Left lobe of liver (tissue), 2 donors: Measurements from ENCODE around the gene KRTAP4-12. TPM values are rescaled to one million over a fixed set of nuclear protein-coding genes. Genes with fewer than 3 reads are reported as not detected.
"Not testable (repeated sequence)": the region's sequence is repeated elsewhere in the genome, so short reads cannot be mapped to it uniquely, and the experiment has no call there.

ENCODE experiments used
- ATAC-seq: fragments of 200-7000 bp; cut with Tn5 transposase; one replicate; pipeline ENCODE4 v1.9.1; 2020; ENCODE audit warnings: mild to moderate bottlenecking, moderate library complexity
- DNase-seq: peaks from one replicate; pipeline ENCODE4 v3.0.0-alpha.2; 2020; ENCODE audit warnings: low spot score
- total RNA-seq: library from RNA; stranded (reverse); gene quantifications from one replicate; pipeline ENCODE4 v1.2.1, GENCODE V29; 2021
- donor health status: DM: no; HTN: no; CAD: no; lungs with moderate emphysema.
- donor health status: DM: no; HTN: yes; CAD: no.

The KRTAP4-12 gene
- total RNA-seq, 1 donor from 2014 or later = not detected

- DNase-seq (no peak), ATAC-seq (no peak)
Observed at GRCh38 chr17:41127371-41127770, 3.4 kb upstream of the KRTAP4-12 start.

- DNase-seq (no peak), ATAC-seq (no peak)
Observed at GRCh38 chr17:41126412-41126811, 2.4 kb upstream of the KRTAP4-12 start.

- DNase-seq (no peak), ATAC-seq (no peak)
Observed at GRCh38 chr17:41125064-41125463, 1.1 kb upstream of the KRTAP4-12 start.

GRCh38 chr17:41123292-41123990, 541 bp downstream of the KRTAP4-12 start:
- not testable (repeated sequence) for ATAC-seq, DNase-seq

- ATAC-seq (no peak), DNase-seq (no peak)
Observed at GRCh38 chr17:41121742-41122141, 2.2 kb downstream of the KRTAP4-12 start.

- not testable (repeated sequence) for ATAC-seq, DNase-seq
Observed at GRCh38 chr17:41119696-41120690, 4.0 kb downstream of the KRTAP4-12 start.

GRCh38 chr17:41118721-41119120, 5.3 kb downstream of the KRTAP4-12 start:
- ATAC-seq (no peak), DNase-seq (no peak)

- not testable (repeated sequence) for DNase-seq, ATAC-seq
Observed at GRCh38 chr17:41117846-41118386, 6.1 kb downstream of the KRTAP4-12 start, which contains the start of gene KRTAP4-11. Gene KRTAP4-11, minus strand, starts transcription at chr17:41118373. Its CDS starts 58 bp downstream, at chr17:41118315.

GRCh38 chr17:41116297-41116696, 7.7 kb downstream of the KRTAP4-12 start:
- DNase-seq = no peak
- no peak for ATAC-seq

GRCh38 chr17:41111151-41111885, 12.7 kb downstream of the KRTAP4-12 start:
- no peak for ATAC-seq
- DNase-seq = no peak

GRCh38 chr17:41108728-41109386, 15.1 kb downstream of the KRTAP4-12 start:
- ATAC-seq = not testable (repeated sequence)

GRCh38 chr17:41107941-41108450, 16.0 kb downstream of the KRTAP4-12 start:
- no peak for ATAC-seq

More at GRCh38 chr17:41108728-41109386, 15.1 kb downstream of the KRTAP4-12 start:
- not testable (repeated sequence) for DNase-seq

GRCh38 chr17:41105347-41105746, 18.6 kb downstream of the KRTAP4-12 start, which contains the start of gene KRTAP4-9:
Gene KRTAP4-9, plus strand, starts transcription at chr17:41105389. Its CDS starts 0 bp downstream, at chr17:41105389.
- DNase-seq, ATAC-seq: not testable (repeated sequence)

More at GRCh38 chr17:41107941-41108450, 16.0 kb downstream of the KRTAP4-12 start:
- no peak for DNase-seq

- not testable (repeated sequence) for ATAC-seq, DNase-seq
Observed at GRCh38 chr17:41104386-41105038, 19.5 kb downstream of the KRTAP4-12 start.

- ATAC-seq (no peak), DNase-seq (no peak)
Observed at GRCh38 chr17:41103896-41104295, 20.1 kb downstream of the KRTAP4-12 start.

- DNase-seq (no peak), ATAC-seq (no peak)
Observed at GRCh38 chr17:41101586-41102259, 22.3 kb downstream of the KRTAP4-12 start, which contains the start of gene KRTAP4-16. Gene KRTAP4-16, minus strand, starts transcription at chr17:41102209. Its CDS starts 0 bp downstream, at chr17:41102209.

- ATAC-seq = not testable (repeated sequence)
Observed at GRCh38 chr17:41099682-41100480, 24.1 kb downstream of the KRTAP4-12 start.

More at GRCh38 chr17:41099682-41100480, 24.1 kb downstream of the KRTAP4-12 start:
- not testable (repeated sequence) for DNase-seq
